Measurements from ENCODE around the gene SLC25A17.
A peak's percentile ranks its signal among the peaks of the same experiment; 100 is the strongest.

The SLC25A17 gene

GRCh38 chr22:40743768-40744167 lies 75.4 kb downstream of the SLC25A17 start:
- no peak for TF ChIP-seq CTCF (conservative IDR thresholded peaks at IDR 0.05; ENCODE audit: low read length)
- DNase-seq (ENCODE audit: low read depth): no peak
- no peak overlapping the region for H3K4me3 ChIP-seq (ENCODE audit: low read length)

- H3K4me3 ChIP-seq (ENCODE audit: low read length): no peak overlapping the region
- DNase-seq (ENCODE audit: low read depth): peak; percentile 37
Observed at GRCh38 chr22:40741116-40741515, 78.0 kb downstream of the SLC25A17 start.

GRCh38 chr22:40739721-40740120 lies 79.4 kb downstream of the SLC25A17 start:
- DNase-seq (ENCODE audit: low read depth): no peak
- no peak overlapping the region for H3K4me3 ChIP-seq (ENCODE audit: low read length)
- TF ChIP-seq CTCF (conservative IDR thresholded peaks at IDR 0.05; ENCODE audit: low read length): no peak

More at GRCh38 chr22:40741116-40741515, 78.0 kb downstream of the SLC25A17 start:
- TF ChIP-seq CTCF (conservative IDR thresholded peaks at IDR 0.05; ENCODE audit: low read length): no peak

- no peak overlapping the region for H3K4me3 ChIP-seq (ENCODE audit: low read length)
- no peak for TF ChIP-seq CTCF (conservative IDR thresholded peaks at IDR 0.05; ENCODE audit: low read length)
- no peak for DNase-seq (ENCODE audit: low read depth)
Observed at GRCh38 chr22:40733919-40734318, 85.2 kb downstream of the SLC25A17 start.

- no peak for TF ChIP-seq CTCF (conservative IDR thresholded peaks at IDR 0.05; ENCODE audit: low read length)
- no peak overlapping the region for H3K4me3 ChIP-seq (ENCODE audit: low read length)
- no peak for DNase-seq (ENCODE audit: low read depth)
Observed at GRCh38 chr22:40732999-40733292, 86.2 kb downstream of the SLC25A17 start.

GRCh38 chr22:40729284-40729683 lies 89.9 kb downstream of the SLC25A17 start:
- DNase-seq (ENCODE audit: low read depth): no peak
- no peak for TF ChIP-seq CTCF (conservative IDR thresholded peaks at IDR 0.05; ENCODE audit: low read length)
- H3K4me3 ChIP-seq (ENCODE audit: low read length): no peak overlapping the region

GRCh38 chr22:40728731-40729189 lies 90.4 kb downstream of the SLC25A17 start:
- DNase-seq (ENCODE audit: low read depth): peak; percentile 46

More at GRCh38 chr22:40728731-40729189, 90.4 kb downstream of the SLC25A17 start:
- TF ChIP-seq CTCF (conservative IDR thresholded peaks at IDR 0.05; ENCODE audit: low read length): no peak
- H3K4me3 ChIP-seq (ENCODE audit: low read length): no peak overlapping the region

All from AG10803 (cell line).